H9 (cell line): Measurements from ENCODE around the gene RBMS3. TPM values are rescaled to one million over a fixed set of nuclear protein-coding genes. Genes with fewer than 3 reads are reported as not detected.

ENCODE experiments used
- DNase-seq: peaks from one replicate; pipeline ENCODE4 v3.0.0-alpha.2; 2017
- H2AFZ ChIP-seq: one replicate; pipeline ENCODE4 v1.6.1; 2013; ENCODE audit warnings: mild to moderate bottlenecking, low read length, control low read depth, moderate library complexity
- H2AK5ac ChIP-seq: 2 replicates; pipeline ENCODE4 v1.6.1; 2013; ENCODE audit warnings: low read length, control low read depth, mixed read lengths; ENCODE audit not compliant: insufficient read length
- H2BK120ac ChIP-seq: one replicate; pipeline ENCODE4 v1.6.1; 2013; ENCODE audit warnings: low read depth, mild to moderate bottlenecking, low read length, control low read depth, inconsistent platforms; ENCODE audit not compliant: poor library complexity, severe bottlenecking
- H2BK12ac ChIP-seq: 2 replicates; pipeline ENCODE4 v1.6.1; 2013; ENCODE audit warnings: low read length, control low read depth, mixed read lengths, low read depth; ENCODE audit not compliant: insufficient read length
- H2BK15ac ChIP-seq: 2 replicates; pipeline ENCODE4 v1.6.1; 2013; ENCODE audit warnings: low read depth, low read length, control low read depth
- H2BK20ac ChIP-seq: one replicate; pipeline ENCODE4 v1.6.1; 2013; ENCODE audit warnings: low read depth, mild to moderate bottlenecking, low read length, control low read depth, inconsistent platforms; ENCODE audit not compliant: poor library complexity, severe bottlenecking
- H2BK5ac ChIP-seq: 2 replicates; pipeline ENCODE4 v1.6.1; 2013; ENCODE audit warnings: low read length, control low read depth, mixed read lengths; ENCODE audit not compliant: insufficient read length
- H3K14ac ChIP-seq: 2 replicates; pipeline ENCODE4 v1.6.1; 2013; ENCODE audit warnings: low read length, control low read depth; ENCODE audit not compliant: insufficient read depth
- H3K18ac ChIP-seq: 2 replicates; pipeline ENCODE4 v1.6.1; 2013; ENCODE audit warnings: low read depth, mild to moderate bottlenecking, mixed read lengths, low read length, control low read depth; ENCODE audit not compliant: insufficient read length
- H3K23ac ChIP-seq: 2 replicates; pipeline ENCODE4 v1.6.1; 2013; ENCODE audit warnings: low read length, control low read depth, mixed read lengths, low read depth; ENCODE audit not compliant: insufficient read length
- H3K23me2 ChIP-seq: 2 replicates; pipeline ENCODE4 v1.6.1; 2013; ENCODE audit warnings: low read depth, mild to moderate bottlenecking, mixed read lengths, low read length, control low read depth; ENCODE audit not compliant: insufficient read length, poor library complexity, severe bottlenecking
- H3K27ac ChIP-seq: 2 replicates; pipeline ENCODE4 v1.5.1; 2013; ENCODE audit warnings: low read length, control low read depth, mixed read lengths, low read depth; ENCODE audit not compliant: insufficient read length
- H3K27me3 ChIP-seq: 2 replicates; pipeline ENCODE4 v1.6.1; 2013; ENCODE audit warnings: low read length, control low read depth, inconsistent platforms; ENCODE audit not compliant: insufficient read depth
- H3K4ac ChIP-seq: 2 replicates; pipeline ENCODE4 v1.6.1; 2013; ENCODE audit warnings: low read depth, mild to moderate bottlenecking, control low read depth, inconsistent platforms, low read length, moderate library complexity
- H3K4me1 ChIP-seq: 2 replicates; pipeline ENCODE4 v1.6.1; 2013; ENCODE audit warnings: low read length, control low read depth, inconsistent platforms; ENCODE audit not compliant: insufficient read depth
- H3K4me2 ChIP-seq: 2 replicates; pipeline ENCODE4 v1.6.1; 2013; ENCODE audit warnings: low read length, control low read depth, mixed read lengths; ENCODE audit not compliant: insufficient read length, insufficient read depth
- H3K56ac ChIP-seq: 2 replicates; pipeline ENCODE4 v1.6.1; 2013; ENCODE audit warnings: low read depth, mild to moderate bottlenecking, mixed read lengths, low read length, control low read depth; ENCODE audit not compliant: insufficient read length
- H3K79me1 ChIP-seq: 2 replicates; pipeline ENCODE4 v1.6.1; 2013; ENCODE audit warnings: low read depth, mild to moderate bottlenecking, moderate library complexity, low read length, control low read depth, inconsistent platforms; ENCODE audit not compliant: insufficient read depth, poor library complexity, severe bottlenecking
- H3K79me2 ChIP-seq: 2 replicates; pipeline ENCODE4 v1.6.1; 2013; ENCODE audit warnings: low read length, control low read depth, inconsistent platforms; ENCODE audit not compliant: insufficient read depth
- H3K9ac ChIP-seq: 2 replicates; pipeline ENCODE4 v1.6.1; 2013; ENCODE audit warnings: low read length, control low read depth, mixed read lengths; ENCODE audit not compliant: insufficient read length; ENCODE audit errors: extremely low read depth
- H3K9me3 ChIP-seq: one replicate; pipeline ENCODE4 v1.6.1; 2013; ENCODE audit warnings: low read depth, low read length, inconsistent platforms; ENCODE audit not compliant: control insufficient read depth
- H3T11ph ChIP-seq: one replicate; pipeline ENCODE4 v1.6.1; 2013; ENCODE audit warnings: mild to moderate bottlenecking, low read length, control low read depth, inconsistent platforms
- H4K20me1 ChIP-seq: one replicate; pipeline ENCODE4 v1.6.1; 2013; ENCODE audit not compliant: control insufficient read depth, insufficient read length, insufficient read depth
- H4K5ac ChIP-seq: 2 replicates; pipeline ENCODE4 v1.6.1; 2013; ENCODE audit warnings: low read depth, mild to moderate bottlenecking, mixed read lengths, low read length, control low read depth; ENCODE audit not compliant: insufficient read length
- H4K8ac ChIP-seq: replicated peaks from 2 replicates; pipeline ENCODE4 v1.6.1; 2013; ENCODE audit warnings: low read length, control low read depth, mixed read lengths, low read depth; ENCODE audit not compliant: insufficient read length
- H4K91ac ChIP-seq: 2 replicates; pipeline ENCODE4 v1.6.1; 2013; ENCODE audit warnings: low read depth, mild to moderate bottlenecking, moderate library complexity, mixed read lengths, low read length, control low read depth; ENCODE audit not compliant: insufficient read length
- H3K27ac Mint-ChIP-seq, 3 experiments: 2 replicates in 2 of 3; 3 replicates in 1 of 3; pipeline ENCODE4 v1.8.0; 2020 to 2021; ENCODE audit warnings: mixed read lengths in 3 of 3, mild to moderate bottlenecking in 1 of 3, moderate library complexity in 1 of 3
- H3K27me3 Mint-ChIP-seq: 2 replicates; pipeline ENCODE4 v1.8.0; 2021; ENCODE audit warnings: low read depth, mild to moderate bottlenecking, moderate library complexity, mixed read lengths
- H3K36me3 Mint-ChIP-seq, 3 experiments: 2 replicates in 2 of 3; 3 replicates in 1 of 3; pipeline ENCODE4 v1.8.0; 2020 to 2021; ENCODE audit warnings: low read depth in 3 of 3, mixed read lengths in 3 of 3; ENCODE audit not compliant: insufficient read depth in 1 of 3
- H3K4me1 Mint-ChIP-seq, 2 experiments: 2 replicates each; pipeline ENCODE4 v1.8.0; 2020; ENCODE audit warnings: mixed read lengths in 2 of 2
- H3K4me3 Mint-ChIP-seq, 2 experiments: 2 replicates in 1 of 2; 3 replicates in 1 of 2; pipeline ENCODE4 v1.8.0; 2020 to 2021; ENCODE audit warnings: mild to moderate bottlenecking in 2 of 2, mixed read lengths in 2 of 2, moderate library complexity in 1 of 2
- H3K9me3 Mint-ChIP-seq, 2 experiments: 2 replicates in 1 of 2; 3 replicates in 1 of 2; pipeline ENCODE4 v1.8.0; 2020; ENCODE audit warnings: mild to moderate bottlenecking in 2 of 2, mixed read lengths in 2 of 2, moderate library complexity in 1 of 2
- CTCF ChIP-seq: fragments of 200-600 bp; sonication (generic); conservative IDR thresholded peaks from 3 replicates; pipeline ENCODE4 v1.8.0; 2021; ENCODE audit warnings: antibody characterized with exemption, mild to moderate bottlenecking
- total RNA-seq: library from RNA; stranded (reverse); gene quantifications from 2 replicates; pipeline ENCODE4 v1.2.1, GENCODE V29; 2021

RBMS3 gene
- total RNA-seq, 1 experiment from 2014 or later: 8.1 TPM

GRCh38 chr3:29991198-29991597, 710.3 kb downstream of the RBMS3 start:
- Histone ChIP-seq H3K23ac (no peak overlapping the region), H3K4me1 (no peaks in the 10 kb centered on the region), H3K79me2 (no peaks in the 10 kb centered on the region), H3K9ac (no peak overlapping the region), H2BK120ac (no peak overlapping the region), H3K9me3 (no peaks in the 10 kb centered on the region), H2BK20ac (no peak overlapping the region), H4K5ac (no peak overlapping the region), H4K91ac (no peak overlapping the region), H2BK5ac (no peak overlapping the region), H4K8ac (no peak overlapping the region), H3K14ac (no peak overlapping the region), H3K56ac (no peak overlapping the region), H3K18ac (no peak overlapping the region), H2BK12ac (no peak overlapping the region), H2BK15ac (no peak overlapping the region), H3K4me2 (no peak overlapping the region), H3T11ph (no peak overlapping the region), H3K4ac (no peak overlapping the region), H3K79me1 (no peaks in the 10 kb centered on the region), H4K20me1 (no peaks in the 10 kb centered on the region), H2AFZ (no peak overlapping the region), H3K23me2 (no peaks in the 10 kb centered on the region), H3K27me3 (no peaks in the 10 kb centered on the region), H2AK5ac (no peak overlapping the region), H3K27ac (no peak overlapping the region)
- no peak for DNase-seq
- Mint-ChIP-seq H3K36me3 (peaks cover 1 to 13% (median 5%) of the 10 kb centered on the region in 3 experiments; a peak in 6 of 7 replicates), H3K4me1 (no peaks in the 10 kb centered on the region), H3K9me3 (peaks cover 10 to 14% of the 10 kb centered on the region in 2 experiments; a peak in 4 of 5 replicates), H3K27ac (no peak overlapping the region; a peak in 1 of 7 replicates), H3K4me3 (no peak overlapping the region), H3K27me3 (no peaks in the 10 kb centered on the region)
- no peak for TF ChIP-seq CTCF
